ENCODE results near the gene IBA57. TPM values are rescaled to one million over a fixed set of nuclear protein-coding genes. Genes with fewer than 3 reads are reported as not detected.

IBA57 gene
- total RNA-seq, 4 donors from 2014 or later = 8.2 to 11.8 (median 10.3) TPM

- Histone ChIP-seq H3K4me3 (no peak overlapping the region), H3K4me1 (peaks cover 0 to 31% (median 3%) of the 10 kb centered on the region in 4 donors), H3K27ac (no peak overlapping the region), H3K9me3 (no peaks in the 10 kb centered on the region), H3K36me3 (no peaks in the 10 kb centered on the region), H3K27me3 (no peaks in the 10 kb centered on the region)
- TF ChIP-seq CTCF (IDR thresholded peaks at IDR 0.05) = no peak
- TF ChIP-seq POLR2A (IDR thresholded peaks at IDR 0.05) = no peak
- peak in 1 of 3 donors; percentile 28 for DNase-seq
Observed at GRCh38 chr1:228160201-228160761, 5.3 kb upstream of the IBA57 start.

- peaks cover 0 to 31% (median 3%) of the 10 kb centered on the region in 4 donors for H3K4me1 ChIP-seq
- H3K9me3 ChIP-seq = no peaks in the 10 kb centered on the region
- H3K27ac ChIP-seq = peak overlapping the region in 2 of 4 donors; percentile 37 to 52
- no peaks in the 10 kb centered on the region for H3K36me3 ChIP-seq
- no peak overlapping the region for H3K4me3 ChIP-seq
- no peaks in the 10 kb centered on the region for H3K27me3 ChIP-seq
- no peak for TF ChIP-seq POLR2A (IDR thresholded peaks at IDR 0.05)
- TF ChIP-seq CTCF (IDR thresholded peaks at IDR 0.05) = no peak
- no peak for DNase-seq
Observed at GRCh38 chr1:228161362-228161761, 4.2 kb upstream of the IBA57 start.

- peak overlapping the region in 2 of 4 donors; percentile 37 to 52 for H3K27ac ChIP-seq
- TF ChIP-seq POLR2A (IDR thresholded peaks at IDR 0.05) (no peak), CTCF (IDR thresholded peaks at IDR 0.05) (no peak)
- H3K36me3 ChIP-seq = no peaks in the 10 kb centered on the region
- H3K27me3 ChIP-seq = no peaks in the 10 kb centered on the region
- H3K9me3 ChIP-seq = no peaks in the 10 kb centered on the region
- H3K4me3 ChIP-seq = no peak overlapping the region
- no peak for DNase-seq
- H3K4me1 ChIP-seq = peaks cover 0 to 35% (median 3%) of the 10 kb centered on the region in 4 donors
Observed at GRCh38 chr1:228161866-228162265, 3.7 kb upstream of the IBA57 start.

GRCh38 chr1:228162286-228163006 is 3.2 kb upstream of the IBA57 start:
- DNase-seq = no peak
- Histone ChIP-seq H3K36me3 (no peaks in the 10 kb centered on the region), H3K27me3 (no peaks in the 10 kb centered on the region), H3K4me3 (no peak overlapping the region), H3K9me3 (no peaks in the 10 kb centered on the region), H3K4me1 (peaks cover 0 to 37% (median 3%) of the 10 kb centered on the region in 4 donors), H3K27ac (peak overlapping the region in 2 of 4 donors; percentile 41 to 52)
- TF ChIP-seq CTCF (IDR thresholded peaks at IDR 0.05) (peak in 1 of 6 experiments; percentile 3), POLR2A (IDR thresholded peaks at IDR 0.05) (no peak)

GRCh38 chr1:228163007-228163753 is 2.4 kb upstream of the IBA57 start:
- H3K9me3 ChIP-seq = no peaks in the 10 kb centered on the region
- H3K4me3 ChIP-seq = no peak overlapping the region
- H3K27me3 ChIP-seq = no peaks in the 10 kb centered on the region
- peak in 1 of 3 donors; percentile 64 for DNase-seq
- H3K4me1 ChIP-seq = peaks cover 0 to 37% (median 3%) of the 10 kb centered on the region in 4 donors
- H3K36me3 ChIP-seq = no peaks in the 10 kb centered on the region
- peak overlapping the region in 2 of 4 donors; percentile 41 to 52 for H3K27ac ChIP-seq
- TF ChIP-seq CTCF (IDR thresholded peaks at IDR 0.05) (no peak), POLR2A (IDR thresholded peaks at IDR 0.05) (no peak)

All from Peyer's patch (tissue), 4 donors.